NB4 (cell line): ENCODE data around the gene KDR.

Experiments used
- DNase-seq: peaks from one replicate; pipeline ENCODE4 v3.0.0; 2010; ENCODE audit warnings: low read depth
- H3K4me3 ChIP-seq: one replicate; pipeline ENCODE4 v1.5.1; 2011; ENCODE audit warnings: mild to moderate bottlenecking, low read depth, low read length, moderate library complexity
- CTCF ChIP-seq: IDR thresholded peaks from one replicate; pipeline ENCODE4 v1.5.1; 2012; ENCODE audit warnings: low read depth, low read length
- MAX ChIP-seq: IDR thresholded peaks from 2 replicates; pipeline ENCODE4 v1.6.1; 2011; ENCODE audit warnings: low read depth, low read length
- MYC ChIP-seq: IDR thresholded peaks from 2 replicates; pipeline ENCODE4 v1.6.1; 2011; ENCODE audit warnings: low read depth, low read length
- POLR2A ChIP-seq: IDR thresholded peaks from 2 replicates; pipeline ENCODE4 v1.6.1; 2011; ENCODE audit warnings: mild to moderate bottlenecking; ENCODE audit not compliant: insufficient read length; ENCODE audit errors: extremely low read depth

Gene KDR

GRCh38 chr4:55096045-55096444 is 29.4 kb downstream of the KDR start:
- no peak for DNase-seq
- TF ChIP-seq CTCF (no peak), MYC (no peak), MAX (no peak), POLR2A (no peak)
- no peak overlapping the region for H3K4me3 ChIP-seq

GRCh38 chr4:55092504-55092903 is 32.9 kb downstream of the KDR start:
- no peak for TF ChIP-seq CTCF
- no peak for TF ChIP-seq MYC
- TF ChIP-seq MAX = no peak
- TF ChIP-seq POLR2A = no peak
- H3K4me3 ChIP-seq = no peak overlapping the region
- no peak for DNase-seq

- DNase-seq = no peak
- TF ChIP-seq POLR2A (no peak), MYC (no peak), CTCF (no peak), MAX (no peak)
Measured at GRCh38 chr4:55089916-55090315, 35.5 kb downstream of the KDR start.

GRCh38 chr4:55087913-55088260 is 37.5 kb downstream of the KDR start:
- no peak for DNase-seq
- TF ChIP-seq MAX (no peak), CTCF (no peak), POLR2A (no peak), MYC (no peak)
- no peak overlapping the region for H3K4me3 ChIP-seq

More at GRCh38 chr4:55089916-55090315, 35.5 kb downstream of the KDR start:
- H3K4me3 ChIP-seq = no peak overlapping the region

GRCh38 chr4:55087009-55087912 is 38.1 kb downstream of the KDR start:
- H3K4me3 ChIP-seq = no peak overlapping the region
- no peak for DNase-seq
- TF ChIP-seq MAX (no peak), CTCF (no peak), MYC (no peak), POLR2A (no peak)
